Neural progenitor cell (in vitro differentiated cells): Measurements from ENCODE around the gene LSM14A. TPM values are rescaled to one million over a fixed set of nuclear protein-coding genes. Genes with fewer than 3 reads are reported as not detected.

Experiments
- DNase-seq: peaks from one replicate; pipeline ENCODE4 v3.0.0-alpha.2; 2016; ENCODE audit warnings: low spot score
- H2AFZ ChIP-seq: fragments of 200-600 bp; sonication (generic); replicated peaks from 2 replicates; pipeline ENCODE4 v1.6.1; 2016; ENCODE audit warnings: antibody characterized with exemption
- H3F3A ChIP-seq: fragments of 200-600 bp; sonication (generic); 2 replicates; pipeline ENCODE4 v1.6.1; 2016; ENCODE audit warnings: antibody characterized with exemption, low read depth
- H3K27ac ChIP-seq: fragments of 200-600 bp; sonication (generic); 2 replicates; pipeline ENCODE4 v1.5.1; 2016; ENCODE audit warnings: mild to moderate bottlenecking
- H3K27me3 ChIP-seq: fragments of 200-600 bp; sonication (generic); 2 replicates; pipeline ENCODE4 v1.6.1; 2016; ENCODE audit warnings: mild to moderate bottlenecking, moderate library complexity
- H3K36me3 ChIP-seq: fragments of 200-600 bp; sonication (generic); 2 replicates; pipeline ENCODE4 v1.5.1; 2016
- H3K4me1 ChIP-seq: fragments of 200-600 bp; sonication (generic); 2 replicates; pipeline ENCODE4 v1.6.1; 2016; ENCODE audit warnings: mixed run types
- H3K4me2 ChIP-seq: fragments of 200-600 bp; sonication (generic); 2 replicates; pipeline ENCODE4 v1.6.1; 2016
- H3K4me3 ChIP-seq: fragments of 200-600 bp; sonication (generic); 2 replicates; pipeline ENCODE4 v1.5.1; 2016
- H3K79me2 ChIP-seq: fragments of 200-600 bp; sonication (generic); 2 replicates; pipeline ENCODE4 v1.6.1; 2016; ENCODE audit warnings: low read depth
- H3K9ac ChIP-seq: fragments of 200-600 bp; sonication (generic); 2 replicates; pipeline ENCODE4 v1.6.1; 2016
- H3K9me3 ChIP-seq: fragments of 200-600 bp; sonication (generic); 2 replicates; pipeline ENCODE4 v1.5.1; 2016; ENCODE audit warnings: low read depth
- H4K20me1 ChIP-seq: fragments of 200-600 bp; sonication (generic); 2 replicates; pipeline ENCODE4 v1.6.1; 2016; ENCODE audit warnings: low read depth
- H3K27ac Mint-ChIP-seq: 3 replicates; pipeline ENCODE4 v1.8.0; 2021; ENCODE audit warnings: mixed read lengths
- H3K27me3 Mint-ChIP-seq: 2 replicates; pipeline ENCODE4 v1.8.0; 2022; ENCODE audit warnings: low read depth, mild to moderate bottlenecking, inconsistent platforms, moderate library complexity, mixed read lengths; ENCODE audit not compliant: insufficient read depth
- H3K36me3 Mint-ChIP-seq: 3 replicates; pipeline ENCODE4 v1.8.0; 2021; ENCODE audit warnings: mixed read lengths
- H3K4me1 Mint-ChIP-seq: 3 replicates; pipeline ENCODE4 v1.8.0; 2021; ENCODE audit warnings: mixed read lengths
- H3K4me3 Mint-ChIP-seq: 3 replicates; pipeline ENCODE4 v1.8.0; 2021; ENCODE audit warnings: mild to moderate bottlenecking, moderate library complexity, mixed read lengths
- H3K9me3 Mint-ChIP-seq: 3 replicates; pipeline ENCODE4 v1.8.0; 2020; ENCODE audit warnings: mixed read lengths
- CTCF ChIP-seq: fragments of 200-600 bp; sonication (generic); IDR thresholded peaks from 2 replicates; pipeline ENCODE4 v1.5.1; 2017; ENCODE audit warnings: antibody characterized with exemption, mild to moderate bottlenecking
- EZH2 ChIP-seq: fragments of 200-600 bp; sonication (generic); IDR thresholded peaks from 2 replicates; pipeline ENCODE4 v1.6.1; 2017; ENCODE audit warnings: antibody characterized with exemption, mild to moderate bottlenecking, moderate library complexity
- EZH2phosphoT487 ChIP-seq: fragments of 200-600 bp; sonication (generic); IDR thresholded peaks from 2 replicates; pipeline ENCODE4 v1.6.1; 2017; ENCODE audit warnings: antibody characterized with exemption
- total RNA-seq: library from RNA; depleted of rRNA; stranded (reverse); fragments of >200 nt; gene quantifications from 2 replicates; pipeline ENCODE4 v1.2.3, GENCODE V29; 2015; ENCODE audit warnings: low replicate concordance

LSM14A gene
- total RNA-seq, 1 donor from 2014 or later = 152 TPM

GRCh38 chr19:34181111-34181864, 9.0 kb downstream of the LSM14A start:
- Histone ChIP-seq H3K27ac (no peak overlapping the region), H3F3A (peaks cover 22% of the 10 kb centered on the region), H3K4me2 (no peak overlapping the region), H3K4me3 (no peak overlapping the region), H3K36me3 (peaks cover 10% of the 10 kb centered on the region), H3K79me2 (peaks cover 100% of the 10 kb centered on the region), H4K20me1 (peaks cover 100% of the 10 kb centered on the region), H3K9me3 (no peaks in the 10 kb centered on the region), H2AFZ (no peak overlapping the region), H3K4me1 (peaks cover 25% of the 10 kb centered on the region), H3K9ac (no peak overlapping the region), H3K27me3 (no peaks in the 10 kb centered on the region)
- Mint-ChIP-seq H3K4me1 (peaks cover 25% of the 10 kb centered on the region), H3K4me3 (no peak overlapping the region), H3K36me3 (peaks cover 34% of the 10 kb centered on the region), H3K27ac (no peak overlapping the region), H3K27me3 (peaks cover 2% of the 10 kb centered on the region), H3K9me3 (no peaks in the 10 kb centered on the region)
- TF ChIP-seq CTCF (no peak), EZH2phosphoT487 (no peak), EZH2 (no peak)
- DNase-seq = no peak

- Histone ChIP-seq H3F3A (peaks cover 15% of the 10 kb centered on the region), H3K27me3 (no peaks in the 10 kb centered on the region), H3K36me3 (peaks cover 2% of the 10 kb centered on the region), H3K9ac (no peak overlapping the region), H3K27ac (no peak overlapping the region), H3K4me1 (peaks cover 18% of the 10 kb centered on the region), H3K4me2 (no peak overlapping the region), H3K4me3 (no peak overlapping the region), H2AFZ (no peak overlapping the region), H3K9me3 (no peaks in the 10 kb centered on the region), H4K20me1 (peaks cover 100% of the 10 kb centered on the region), H3K79me2 (peaks cover 100% of the 10 kb centered on the region)
- no peak for TF ChIP-seq EZH2phosphoT487
- no peak for TF ChIP-seq EZH2
- no peak for TF ChIP-seq CTCF
- Mint-ChIP-seq H3K4me1 (peaks cover 19% of the 10 kb centered on the region), H3K36me3 (peaks cover 38% of the 10 kb centered on the region), H3K4me3 (no peak overlapping the region), H3K27me3 (peaks cover 2% of the 10 kb centered on the region), H3K9me3 (no peaks in the 10 kb centered on the region), H3K27ac (no peak overlapping the region)
- no peak for DNase-seq
Measured at GRCh38 chr19:34182125-34182524, 9.8 kb downstream of the LSM14A start.

GRCh38 chr19:34184880-34185491, 12.7 kb downstream of the LSM14A start:
- peaks cover 32% of the 10 kb centered on the region for H3K36me3 Mint-ChIP-seq
- H3K79me2 ChIP-seq = peaks cover 100% of the 10 kb centered on the region
- no peak for DNase-seq
- no peak for TF ChIP-seq EZH2phosphoT487
- TF ChIP-seq EZH2 = no peak
- TF ChIP-seq CTCF = no peak
- peaks cover 34% of the 10 kb centered on the region for H3K4me1 ChIP-seq
- H3K9me3 Mint-ChIP-seq = no peaks in the 10 kb centered on the region
- peaks cover 100% of the 10 kb centered on the region for H4K20me1 ChIP-seq
- no peak overlapping the region for H3K4me3 Mint-ChIP-seq
- H3K27me3 Mint-ChIP-seq = peaks cover 2% of the 10 kb centered on the region
- peaks cover 12% of the 10 kb centered on the region for H3K4me1 Mint-ChIP-seq
- H3K9ac ChIP-seq = no peak overlapping the region
- peak overlapping the region; percentile 42 for H3K27ac ChIP-seq
- no peak overlapping the region for H3K4me3 ChIP-seq
- H3K27ac Mint-ChIP-seq = no peak overlapping the region
- H3F3A ChIP-seq = peaks cover 17% of the 10 kb centered on the region
- no peaks in the 10 kb centered on the region for H3K9me3 ChIP-seq
- H3K36me3 ChIP-seq = no peaks in the 10 kb centered on the region
- no peaks in the 10 kb centered on the region for H3K27me3 ChIP-seq
- no peak overlapping the region for H3K4me2 ChIP-seq
- H2AFZ ChIP-seq = no peak overlapping the region
